GM19351 (cell line): ENCODE measurements around the gene ANKRD11.
A peak's percentile ranks its signal among the peaks of the same experiment; 100 is the strongest.
"Not testable (repeated sequence)": the region's sequence is repeated elsewhere in the genome, so short reads cannot be mapped to it uniquely, and the experiment has no call there.

Experiments used
- ATAC-seq: cut with Tn5 transposase; IDR thresholded peaks from one replicate; pipeline ENCODE4 v1.9.1; 2021; ENCODE audit warnings: mild to moderate bottlenecking, moderate library complexity; ENCODE audit not compliant: unreplicated experiment

The ANKRD11 gene

GRCh38 chr16:89482150-89482816, 8.1 kb downstream of the ANKRD11 start:
- no peak for ATAC-seq

DNA sequence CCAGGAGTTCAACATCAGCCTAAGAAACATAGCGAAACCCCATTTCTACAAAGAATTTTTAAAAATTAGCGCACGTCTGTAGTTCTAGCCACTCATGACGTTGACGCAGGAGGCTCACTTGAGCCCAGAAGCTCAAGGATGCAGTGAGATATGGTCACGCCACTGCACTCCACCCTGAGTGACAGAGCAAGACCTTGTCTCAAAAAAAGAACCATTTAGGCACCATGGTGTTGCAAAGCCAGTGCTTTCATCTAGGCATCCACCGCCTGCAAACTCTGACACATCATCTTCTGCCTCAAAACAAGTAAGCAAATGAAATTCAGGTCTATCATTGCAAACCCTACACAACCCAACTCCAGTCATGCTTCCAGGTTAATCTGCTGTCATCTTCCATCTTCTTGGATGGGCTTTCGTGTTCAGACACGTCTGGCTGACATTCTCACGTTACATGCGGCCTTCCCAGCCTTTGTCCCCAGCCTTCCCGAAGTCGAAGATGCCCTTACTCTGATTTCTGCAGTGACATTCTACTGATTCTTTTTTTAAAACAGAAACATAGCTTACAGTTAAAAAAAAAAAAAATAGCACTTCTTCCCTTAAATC, 8.9 kb downstream of the ANKRD11 start:
- ATAC-seq: no peak

- ATAC-seq: no peak
Observed at GRCh38 chr16:89478576-89479221, 11.7 kb downstream of the ANKRD11 start.

DNA sequence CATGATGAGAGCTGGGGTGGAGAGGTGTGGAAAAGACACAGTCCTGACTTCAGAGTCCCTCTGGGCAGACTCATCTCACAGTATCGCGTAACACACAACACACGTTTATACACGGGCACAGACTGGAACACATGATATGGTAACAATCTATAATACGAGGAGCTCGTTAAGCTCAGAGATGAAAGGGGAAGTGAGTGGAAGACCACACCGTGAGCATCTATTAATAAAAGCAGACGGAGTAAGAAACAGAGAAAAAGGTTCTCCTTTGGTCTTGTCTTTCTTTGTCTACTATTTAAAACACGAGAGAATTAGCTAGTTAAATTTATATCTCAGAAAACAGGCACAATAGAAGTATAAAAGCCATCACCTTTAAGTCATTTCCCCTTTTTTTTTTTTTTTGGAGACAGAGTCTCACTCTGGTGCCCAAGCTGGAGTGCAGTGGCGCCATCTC, 13.5 kb downstream of the ANKRD11 start:
- ATAC-seq: peak; percentile 57

- no peak for ATAC-seq
Observed at GRCh38 chr16:89476379-89476778, 14.0 kb downstream of the ANKRD11 start.

GRCh38 chr16:89475144-89475543, 15.2 kb downstream of the ANKRD11 start:
- no peak for ATAC-seq

DNA sequence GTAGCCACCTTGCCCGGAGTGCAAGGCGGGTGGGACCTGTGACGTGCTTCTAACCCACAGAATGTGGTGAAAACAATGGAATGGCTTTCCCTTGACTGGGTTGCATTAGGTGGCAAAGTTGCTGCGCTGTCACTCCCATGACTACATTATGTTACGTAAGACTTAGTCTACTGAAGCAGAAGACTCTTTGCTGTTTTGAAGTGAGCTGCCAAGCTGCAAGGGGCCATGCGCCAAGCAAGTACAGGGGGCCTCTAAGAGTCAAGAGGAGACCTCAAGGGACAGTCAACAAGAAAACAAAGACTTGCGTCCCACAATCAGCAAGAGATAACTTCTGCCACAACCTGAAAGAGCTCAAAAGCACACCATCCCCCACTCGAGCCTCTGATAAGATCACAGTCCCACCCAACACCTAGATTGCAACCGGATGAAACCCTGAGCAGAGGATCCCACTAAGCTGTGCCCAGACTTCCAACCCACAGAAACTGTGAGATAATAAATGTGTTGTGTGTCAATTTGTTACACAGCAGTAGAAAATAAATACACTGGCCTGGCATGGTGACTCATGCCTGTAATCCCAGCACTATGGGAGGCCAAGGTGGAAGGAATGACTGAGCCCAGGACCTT, 16.5 kb downstream of the ANKRD11 start:
- ATAC-seq: no peak

- ATAC-seq: no peak
Observed at GRCh38 chr16:89473136-89473712, 17.1 kb downstream of the ANKRD11 start.

DNA sequence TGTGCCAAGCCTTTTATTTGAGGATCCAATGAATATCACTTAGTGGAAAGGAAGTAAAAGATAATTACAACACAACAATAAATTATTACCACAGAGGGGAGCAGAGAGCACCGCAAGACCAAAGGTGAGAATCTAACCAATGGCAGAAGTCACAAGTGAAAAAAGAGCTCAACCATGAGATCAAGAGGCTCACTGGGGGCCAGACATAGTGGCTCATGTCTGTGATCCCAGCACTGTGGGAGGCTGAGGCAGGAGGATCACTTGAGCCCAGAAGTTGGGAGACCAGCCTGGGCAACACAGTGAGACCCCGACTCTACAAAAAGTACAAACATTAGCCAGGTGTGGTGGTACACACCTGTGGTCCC, 17.7 kb downstream of the ANKRD11 start:
- ATAC-seq: no peak

- no peak for ATAC-seq
Observed at GRCh38 chr16:89467382-89467781, 23.0 kb downstream of the ANKRD11 start.

DNA sequence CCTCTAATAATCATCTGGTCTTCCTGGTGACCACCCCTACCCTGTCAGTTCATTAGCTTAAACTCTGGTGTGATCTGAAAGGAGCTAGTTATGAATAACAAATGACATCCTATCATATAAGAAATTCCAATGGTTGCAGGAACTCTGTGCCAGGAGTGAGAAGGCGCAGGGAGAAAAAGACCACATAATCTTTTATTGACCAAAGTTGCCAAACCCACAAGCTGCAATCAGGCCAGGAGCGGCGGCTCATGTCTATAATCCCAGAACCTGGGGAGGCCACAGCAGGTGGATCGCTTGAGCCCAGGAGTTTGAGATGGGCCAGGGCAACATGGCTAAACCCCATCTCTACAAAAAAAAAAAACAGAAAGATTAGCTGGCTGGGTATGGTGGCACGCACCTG, 23.4 kb downstream of the ANKRD11 start:
- no peak for ATAC-seq

- not testable (repeated sequence) for ATAC-seq
Observed at GRCh38 chr16:89463312-89463711, 27.0 kb downstream of the ANKRD11 start.

DNA sequence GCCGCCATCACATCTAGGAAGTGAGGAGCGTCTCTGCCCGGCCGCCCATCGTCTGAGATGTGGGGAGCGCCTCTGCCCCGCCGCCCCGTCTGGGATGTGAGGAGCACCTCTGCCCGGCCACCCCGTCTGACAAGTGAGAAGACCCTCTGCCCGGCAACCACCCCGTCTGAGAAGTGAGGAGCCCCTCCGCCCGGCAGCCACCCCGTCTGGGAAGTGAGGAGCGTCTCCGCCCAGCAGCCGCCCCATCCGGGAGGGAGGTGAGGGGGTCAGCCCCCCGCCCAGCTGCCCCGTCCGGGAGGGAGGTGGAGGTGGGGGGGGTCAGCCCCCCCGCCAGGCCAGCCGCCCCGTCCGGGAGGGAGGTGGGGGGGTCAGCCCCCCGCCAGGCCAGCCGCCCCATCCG, 27.7 kb downstream of the ANKRD11 start:
- ATAC-seq: not testable (repeated sequence)

- ATAC-seq: not testable (repeated sequence)
Observed at GRCh38 chr16:89461890-89462289, 28.5 kb downstream of the ANKRD11 start.

- no peak for ATAC-seq
Observed at GRCh38 chr16:89460556-89460955, 29.8 kb downstream of the ANKRD11 start.

GRCh38 chr16:89458967-89459366, 31.4 kb downstream of the ANKRD11 start:
- ATAC-seq: no peak

DNA sequence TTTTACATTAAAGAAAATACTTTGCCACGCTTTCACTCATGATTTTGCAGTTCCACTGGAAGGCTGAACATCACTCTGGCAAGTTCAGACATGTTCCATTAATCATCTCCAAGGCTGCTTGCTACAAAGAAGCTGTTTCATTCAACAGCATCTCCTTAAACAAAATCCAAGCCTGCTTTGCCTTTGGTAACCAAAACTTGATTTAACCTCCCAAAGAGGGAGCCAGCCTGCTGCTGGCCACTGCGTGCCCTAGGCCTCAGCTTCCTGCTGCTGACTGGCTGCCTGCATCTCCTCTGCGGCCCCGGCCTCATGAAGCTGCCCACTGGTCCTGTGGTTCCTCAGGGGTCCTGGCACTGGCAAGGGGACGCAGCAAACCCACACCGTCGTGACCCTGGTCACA, 31.8 kb downstream of the ANKRD11 start:
- no peak for ATAC-seq

GRCh38 chr16:89456419-89456959, 33.9 kb downstream of the ANKRD11 start:
- ATAC-seq: no peak

DNA sequence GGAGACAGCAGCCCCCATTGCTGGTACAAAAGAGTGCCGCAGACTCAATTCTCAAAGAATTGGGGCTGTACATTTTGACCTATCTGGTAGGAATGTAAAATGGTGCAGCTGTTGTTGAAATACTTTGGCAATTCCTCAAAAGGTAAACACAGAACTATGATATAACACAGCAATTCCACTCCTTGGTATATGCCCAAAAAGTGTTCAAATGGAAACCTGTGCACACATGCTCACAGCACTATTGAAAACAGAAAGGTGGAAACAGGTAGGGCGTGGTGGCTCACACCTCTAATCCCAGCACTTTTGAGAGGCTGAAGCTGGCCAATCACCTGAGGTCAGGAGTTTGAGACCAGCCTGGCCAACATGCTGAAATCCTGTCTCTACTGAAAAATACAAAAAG, 34.7 kb downstream of the ANKRD11 start:
- no peak for ATAC-seq

DNA sequence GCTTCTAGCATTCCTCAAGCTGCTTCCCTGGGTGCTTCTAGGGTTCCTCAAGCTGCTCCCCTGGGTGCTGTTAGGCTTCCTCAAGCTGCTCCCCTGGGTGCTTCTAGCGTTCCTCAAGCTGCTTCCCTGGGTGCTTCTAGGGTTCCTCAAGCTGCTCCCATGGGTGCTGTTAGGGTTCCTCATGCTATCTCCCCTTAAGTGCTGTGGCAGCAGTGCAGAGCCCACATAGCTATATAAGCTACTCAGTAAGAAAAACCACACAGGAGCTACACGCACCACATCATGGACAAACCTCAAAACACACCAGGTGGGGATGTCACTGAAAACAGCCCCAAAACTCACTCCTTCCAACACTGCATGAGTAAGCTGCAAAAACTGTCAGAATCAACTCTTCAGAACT, 35.2 kb downstream of the ANKRD11 start:
- no peak for ATAC-seq
